DND-41 (cell line): Measurements from ENCODE around the gene RHBDD1.

Experiments used
- CTCF ChIP-seq: IDR thresholded peaks from 2 replicates; pipeline ENCODE4 v1.5.1; 2012; ENCODE audit warnings: borderline replicate concordance, low read length, moderate library complexity, mild to moderate bottlenecking; ENCODE audit not compliant: poor library complexity, severe bottlenecking; ENCODE audit errors: extremely low read depth
- EZH2 ChIP-seq: IDR thresholded peaks from 3 replicates; pipeline ENCODE4 v1.6.1; 2012; ENCODE audit warnings: borderline replicate concordance, low read depth, mild to moderate bottlenecking, moderate library complexity, low read length, inconsistent platforms; ENCODE audit not compliant: severe bottlenecking

GRCh38 chr2:226909836-226910235, 74.0 kb downstream of the RHBDD1 start:
- TF ChIP-seq CTCF (no peak), EZH2 (no peak)
